ENCODE results near the gene SDC3.

Gene SDC3

GRCh38 chr1:30829889-30830288 lies 78.7 kb downstream of the SDC3 start:
- in situ Hi-C loops (cut with MboI; ENCODE audit: low sequenced_read_pairs) = no loop called here

- in situ Hi-C loops (cut with MboI; ENCODE audit: low sequenced_read_pairs) = no loop called here
These were observed 83.7 kb downstream of the SDC3 start for GRCh38 chr1:30824736-30825429.

- in situ Hi-C loops (cut with MboI; ENCODE audit: low sequenced_read_pairs) = no loop called here
These were observed 84.4 kb downstream of the SDC3 start for GRCh38 chr1:30823969-30824735.

GRCh38 chr1:30823627-30823968 lies 85.0 kb downstream of the SDC3 start:
- in situ Hi-C loops (cut with MboI; ENCODE audit: low sequenced_read_pairs) = no loop called here

- in situ Hi-C loops (cut with MboI; ENCODE audit: low sequenced_read_pairs) = no loop called here
These were observed 85.5 kb downstream of the SDC3 start for GRCh38 chr1:30822966-30823581.

- in situ Hi-C loops (cut with MboI; ENCODE audit: low sequenced_read_pairs) = no loop called here
These were observed 86.6 kb downstream of the SDC3 start for GRCh38 chr1:30822006-30822405.

- in situ Hi-C loops (cut with MboI; ENCODE audit: low sequenced_read_pairs) = no loop called here
These were observed 88.3 kb downstream of the SDC3 start for GRCh38 chr1:30820299-30820698.
